NCI-H345 (cell line): ENCODE measurements around the gene SLC25A41.
A peak's percentile ranks its signal among the peaks of the same experiment; 100 is the strongest.
"Not testable (repeated sequence)": the region's sequence is repeated elsewhere in the genome, so short reads cannot be mapped to it uniquely, and the experiment has no call there.

Source experiments
- DNase-seq: peaks from one replicate; lab custom pipeline; 2025; lab: John Stamatoyannopoulos, UW

SLC25A41 gene

GRCh38 chr19:6412061-6412446 is 21.5 kb downstream of the SLC25A41 start:
- DNase-seq, result no peak

- no peak for DNase-seq
These were observed 24.2 kb downstream of the SLC25A41 start for GRCh38 chr19:6409346-6409745.

GRCh38 chr19:6406401-6406800 is 27.2 kb downstream of the SLC25A41 start:
- no peak for DNase-seq

GRCh38 chr19:6402837-6403608 is 30.5 kb downstream of the SLC25A41 start:
- no peak for DNase-seq

- no peak for DNase-seq
These were observed 31.5 kb downstream of the SLC25A41 start for GRCh38 chr19:6402058-6402457.

GRCh38 chr19:6400062-6400944 is 33.3 kb downstream of the SLC25A41 start:
- DNase-seq, result not testable (repeated sequence)

GRCh38 chr19:6396305-6396704 is 37.3 kb downstream of the SLC25A41 start:
- DNase-seq, result no peak

GRCh38 chr19:6394831-6395230 is 38.7 kb downstream of the SLC25A41 start:
- no peak for DNase-seq

GRCh38 chr19:6393983-6394412 is 39.6 kb downstream of the SLC25A41 start:
- DNase-seq, result no peak

- peak; percentile 94 for DNase-seq
These were observed 40.2 kb downstream of the SLC25A41 start, which contains the start of gene GTF2F1 for GRCh38 chr19:6393074-6393982. Gene GTF2F1 (minus strand): TSS chr19:6393164. CDS start chr19:6392995, 169 bp downstream.

GRCh38 chr19:6392221-6393073 is 41.1 kb downstream of the SLC25A41 start:
- no peak for DNase-seq

- DNase-seq, result no peak
These were observed 46.2 kb downstream of the SLC25A41 start for GRCh38 chr19:6387372-6387771.

GRCh38 chr19:6384381-6384780 is 49.2 kb downstream of the SLC25A41 start:
- DNase-seq, result no peak

- DNase-seq, result no peak
These were observed 50.4 kb downstream of the SLC25A41 start for GRCh38 chr19:6383188-6383587.

GRCh38 chr19:6381030-6381750 is 52.4 kb downstream of the SLC25A41 start:
- no peak for DNase-seq

GRCh38 chr19:6379744-6380143 is 53.8 kb downstream of the SLC25A41 start:
- no peak for DNase-seq

GRCh38 chr19:6378486-6378885 is 55.1 kb downstream of the SLC25A41 start:
- no peak for DNase-seq

GRCh38 chr19:6378041-6378440 is 55.5 kb downstream of the SLC25A41 start:
- DNase-seq, result no peak

- no peak for DNase-seq
These were observed 56.9 kb downstream of the SLC25A41 start for GRCh38 chr19:6376512-6377190.
